GM23338 (cell line): ENCODE measurements around the gene IFNL3. TPM values are rescaled to one million over a fixed set of nuclear protein-coding genes. Genes with fewer than 3 reads are reported as not detected.

Experiments used
- ATAC-seq: fragments of 200-7000 bp; cut with Tn5 transposase; 3 replicates; pipeline ENCODE4 v1.9.1; 2020
- DNase-seq: peaks from one replicate; pipeline ENCODE4 v3.0.0-alpha.2; 2015; ENCODE audit warnings: low spot score
- H2AFZ ChIP-seq: fragments of 200-600 bp; sonication (generic); 2 replicates; pipeline ENCODE4 v1.8.0; 2016; ENCODE audit warnings: antibody characterized with exemption, mild to moderate bottlenecking, moderate library complexity
- H3F3A ChIP-seq: fragments of 200-600 bp; sonication (generic); replicated peaks from 2 replicates; pipeline ENCODE4 v1.8.0; 2017; ENCODE audit warnings: antibody characterized with exemption, mixed run types, low read depth
- H3K27ac ChIP-seq: fragments of 200-600 bp; sonication (generic); 2 replicates; pipeline ENCODE4 v1.6.1; 2016; ENCODE audit warnings: low read depth
- H3K27me3 ChIP-seq: fragments of 200-600 bp; sonication (generic); 2 replicates; pipeline ENCODE4 v1.8.0; 2016; ENCODE audit warnings: mild to moderate bottlenecking, mixed run types, moderate library complexity; ENCODE audit not compliant: insufficient read depth
- H3K36me3 ChIP-seq: fragments of 200-600 bp; sonication (generic); 2 replicates; pipeline ENCODE4 v1.8.0; 2016; ENCODE audit warnings: mild to moderate bottlenecking; ENCODE audit not compliant: insufficient read depth
- H3K4me1 ChIP-seq: fragments of 200-600 bp; sonication (generic); 2 replicates; pipeline ENCODE4 v1.8.0; 2016; ENCODE audit warnings: mild to moderate bottlenecking, moderate library complexity; ENCODE audit not compliant: insufficient read depth
- H3K4me2 ChIP-seq: fragments of 200-600 bp; sonication (generic); 2 replicates; pipeline ENCODE4 v1.7.1; 2017; ENCODE audit warnings: mixed run types
- H3K4me3 ChIP-seq: fragments of 200-600 bp; sonication (generic); 2 replicates; pipeline ENCODE4 v1.6.1; 2016; ENCODE audit warnings: mixed run types
- H3K79me2 ChIP-seq: fragments of 200-600 bp; sonication (generic); replicated peaks from 2 replicates; pipeline ENCODE4 v1.8.0; 2017; ENCODE audit warnings: mild to moderate bottlenecking; ENCODE audit not compliant: insufficient read depth
- H3K9me2 ChIP-seq: fragments of 200-600 bp; sonication (generic); 2 replicates; pipeline ENCODE4 v1.8.0; 2017; ENCODE audit not compliant: insufficient read depth
- H4K20me1 ChIP-seq: fragments of 200-600 bp; sonication (generic); replicated peaks from 2 replicates; pipeline ENCODE4 v1.8.0; 2017; ENCODE audit warnings: mild to moderate bottlenecking; ENCODE audit not compliant: insufficient read depth
- H3K27ac Mint-ChIP-seq: 2 replicates; pipeline ENCODE4 v1.8.0; 2020; ENCODE audit warnings: inconsistent platforms, mild to moderate bottlenecking, moderate library complexity, mixed read lengths
- H3K27me3 Mint-ChIP-seq: 3 replicates; pipeline ENCODE4 v1.8.0; 2022; ENCODE audit warnings: low read depth, mild to moderate bottlenecking, moderate library complexity, mixed read lengths, inconsistent platforms; ENCODE audit not compliant: insufficient read depth, poor library complexity
- H3K36me3 Mint-ChIP-seq: 3 replicates; pipeline ENCODE4 v1.8.0; 2021; ENCODE audit warnings: low read depth, mild to moderate bottlenecking, inconsistent platforms, moderate library complexity, mixed read lengths
- H3K4me1 Mint-ChIP-seq: 3 replicates; pipeline ENCODE4 v1.8.0; 2020; ENCODE audit warnings: mild to moderate bottlenecking, inconsistent platforms, mixed read lengths
- H3K4me3 Mint-ChIP-seq: 3 replicates; pipeline ENCODE4 v1.8.0; 2021; ENCODE audit warnings: moderate library complexity, mild to moderate bottlenecking, inconsistent platforms, mixed read lengths
- H3K9me3 Mint-ChIP-seq: 3 replicates; pipeline ENCODE4 v1.8.0; 2020; ENCODE audit warnings: moderate library complexity, mild to moderate bottlenecking, inconsistent platforms, mixed read lengths
- CREB1 ChIP-seq: fragments of 250-450 bp; sonication (Bioruptor Pico); IDR thresholded peaks from 2 replicates; pipeline ENCODE4 v1.5.0; 2020; ENCODE audit warnings: low read depth, mild to moderate bottlenecking, moderate library complexity
- ETS1 ChIP-seq: IDR thresholded peaks from 2 replicates; pipeline ENCODE4 v1.6.1; 2016; ENCODE audit warnings: antibody characterized with exemption
- EZH2 ChIP-seq: fragments of 200-600 bp; sonication (generic); IDR thresholded peaks from one replicate; pipeline ENCODE4 v1.8.0; 2017; ENCODE audit warnings: antibody characterized with exemption, mild to moderate bottlenecking, low read depth; ENCODE audit not compliant: unreplicated experiment
- EZH2phosphoT487 ChIP-seq: fragments of 200-600 bp; sonication (generic); IDR thresholded peaks from one replicate; pipeline ENCODE4 v1.8.1; 2018; ENCODE audit warnings: antibody characterized with exemption; ENCODE audit not compliant: unreplicated experiment
- JUNB ChIP-seq: IDR thresholded peaks from one replicate; pipeline ENCODE4 v1.6.1; 2016; ENCODE audit warnings: antibody characterized with exemption; ENCODE audit not compliant: unreplicated experiment
- NANOG ChIP-seq: IDR thresholded peaks from 2 replicates; pipeline ENCODE4 v1.6.1; 2016; ENCODE audit warnings: antibody characterized with exemption, borderline replicate concordance
- POLR2AphosphoS5 ChIP-seq: IDR thresholded peaks from 2 replicates; pipeline ENCODE4 v1.6.1; 2016; ENCODE audit warnings: antibody characterized with exemption, low read depth
- REST ChIP-seq: IDR thresholded peaks from one replicate; pipeline ENCODE4 v1.6.1; 2018; ENCODE audit warnings: antibody characterized with exemption; ENCODE audit not compliant: unreplicated experiment
- STAT1 ChIP-seq: IDR thresholded peaks from one replicate; pipeline ENCODE4 v1.6.1; 2016; ENCODE audit warnings: antibody characterized with exemption; ENCODE audit not compliant: unreplicated experiment
- ZNF114 ChIP-seq: fragments of 250-450 bp; sonication (Bioruptor Pico); IDR thresholded peaks from 2 replicates; pipeline ENCODE4 v1.5.0; 2020; ENCODE audit warnings: mild to moderate bottlenecking, moderate library complexity
- ZNF331 ChIP-seq: fragments of 250-450 bp; sonication (Bioruptor Pico); IDR thresholded peaks from 2 replicates; pipeline ENCODE4 v1.5.0; 2020; ENCODE audit warnings: low read depth, mild to moderate bottlenecking, moderate library complexity
- ZNF462 ChIP-seq: fragments of 250-450 bp; sonication (Bioruptor Pico); IDR thresholded peaks from 2 replicates; pipeline ENCODE4 v1.5.0; 2020; ENCODE audit warnings: mild to moderate bottlenecking, moderate library complexity
- polyA plus RNA-seq: library from polyadenylated mRNA; unstranded; fragments of >200 nt; fragmentation: Nextera tagmentation; extraction: Ambion mirVana; gene quantifications from 2 replicates; pipeline ENCODE4 v1.2.1, GENCODE V29; 2016
- total RNA-seq: library from RNA; depleted of rRNA; stranded (reverse); fragments of >200 nt; shearing (Covaris generic); gene quantifications from 2 replicates; pipeline ENCODE4 v1.2.3, GENCODE V29; 2014
- TF ChIP-seq, protein P1 (sequence below), 2 experiments: fragments of 200-600 bp in 1 of 2; sonication (generic) in 1 of 2; conservative IDR thresholded peaks; 2 replicates each; pipeline versions ENCODE4 v1.5.1 to v1.6.1; 2016 to 2017; ENCODE audit warnings: antibody characterized with exemption in 2 of 2, low read depth in 2 of 2, mild to moderate bottlenecking in 2 of 2, moderate library complexity in 1 of 2

The IFNL3 gene
- total and polyA plus RNA-seq, 2 experiments from 2014 or later, result not detected

DNA sequence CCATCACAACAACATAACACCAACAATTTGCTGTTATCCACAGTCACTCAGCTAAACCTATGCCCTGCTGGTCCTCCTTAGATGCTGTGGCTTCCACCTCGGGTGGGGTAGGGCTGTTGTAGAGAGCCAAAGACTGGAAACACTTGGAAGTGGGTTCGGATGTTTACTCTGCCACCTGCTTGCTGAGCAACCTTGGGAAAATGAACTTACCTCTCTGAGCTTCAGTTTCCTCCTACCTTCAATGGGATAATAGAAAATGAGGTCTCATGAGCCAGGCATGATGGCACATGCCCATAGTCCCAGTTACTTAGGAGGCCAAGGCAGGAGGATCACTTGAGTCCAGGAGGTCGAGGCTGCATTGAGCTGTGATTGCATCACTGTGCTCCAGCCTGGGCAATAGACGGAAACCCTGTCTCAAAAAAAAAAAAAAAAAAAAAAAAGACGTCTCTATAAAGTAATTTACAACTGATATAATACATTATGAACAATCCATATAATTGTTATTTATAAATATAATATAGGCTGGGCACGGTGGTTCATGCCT, 37.4 kb downstream of the IFNL3 start:
- Histone ChIP-seq H3K36me3 (no peaks in the 10 kb centered on the region), H3K79me2 (no peaks in the 10 kb centered on the region), H3K27me3 (peaks cover 30% of the 10 kb centered on the region), H3K9me2 (no peaks in the 10 kb centered on the region), H3K4me1 (no peaks in the 10 kb centered on the region; the same call in 1 of the 2 replicates), H4K20me1 (no peaks in the 10 kb centered on the region), H3K27ac (no peak overlapping the region), H3K4me2 (no peak overlapping the region), H2AFZ (no peak overlapping the region), H3K4me3 (no peak overlapping the region), H3F3A (no peaks in the 10 kb centered on the region)
- H3K4me1 Mint-ChIP-seq, result no peaks in the 10 kb centered on the region
- DNase-seq (no peak), ATAC-seq (no peak)
- no peaks in the 10 kb centered on the region for H3K36me3 Mint-ChIP-seq
- peaks cover 20% of the 10 kb centered on the region for H3K27me3 Mint-ChIP-seq
- no peak overlapping the region for H3K27ac Mint-ChIP-seq
- H3K9me3 Mint-ChIP-seq, result no peaks in the 10 kb centered on the region
- H3K4me3 Mint-ChIP-seq, result no peak overlapping the region
- TF ChIP-seq ZNF462, result no peak
- TF ChIP-seq POLR2AphosphoS5, result no peak
- no peak for TF ChIP-seq STAT1
- TF ChIP-seq ZNF114 (CRISPR knock-in tag), result no peak
- no peak for TF ChIP-seq JUNB
- no peak for TF ChIP-seq CREB1 (CRISPR knock-in tag)
- no peak for TF ChIP-seq EZH2phosphoT487
- TF ChIP-seq REST, result no peak
- TF ChIP-seq, protein P1, sequence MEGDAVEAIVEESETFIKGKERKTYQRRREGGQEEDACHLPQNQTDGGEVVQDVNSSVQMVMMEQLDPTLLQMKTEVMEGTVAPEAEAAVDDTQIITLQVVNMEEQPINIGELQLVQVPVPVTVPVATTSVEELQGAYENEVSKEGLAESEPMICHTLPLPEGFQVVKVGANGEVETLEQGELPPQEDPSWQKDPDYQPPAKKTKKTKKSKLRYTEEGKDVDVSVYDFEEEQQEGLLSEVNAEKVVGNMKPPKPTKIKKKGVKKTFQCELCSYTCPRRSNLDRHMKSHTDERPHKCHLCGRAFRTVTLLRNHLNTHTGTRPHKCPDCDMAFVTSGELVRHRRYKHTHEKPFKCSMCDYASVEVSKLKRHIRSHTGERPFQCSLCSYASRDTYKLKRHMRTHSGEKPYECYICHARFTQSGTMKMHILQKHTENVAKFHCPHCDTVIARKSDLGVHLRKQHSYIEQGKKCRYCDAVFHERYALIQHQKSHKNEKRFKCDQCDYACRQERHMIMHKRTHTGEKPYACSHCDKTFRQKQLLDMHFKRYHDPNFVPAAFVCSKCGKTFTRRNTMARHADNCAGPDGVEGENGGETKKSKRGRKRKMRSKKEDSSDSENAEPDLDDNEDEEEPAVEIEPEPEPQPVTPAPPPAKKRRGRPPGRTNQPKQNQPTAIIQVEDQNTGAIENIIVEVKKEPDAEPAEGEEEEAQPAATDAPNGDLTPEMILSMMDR (conservative IDR thresholded peaks at IDR 0.05; ENCODE audit: low read depth in 2 of 2), result no peak
- no peak for TF ChIP-seq EZH2
- TF ChIP-seq ETS1, result no peak
- TF ChIP-seq ZNF331 (CRISPR knock-in tag), result no peak
- TF ChIP-seq NANOG, result no peak
